GM13976 (cell line): ENCODE measurements around the gene EIF4EBP3.
"Not testable (repeated sequence)": the region's sequence is repeated elsewhere in the genome, so short reads cannot be mapped to it uniquely, and the experiment has no call there.

Experiments used
- DNase-seq: peaks from one replicate; pipeline ENCODE4 v3.0.0; 2012; ENCODE audit warnings: low spot score
- in situ Hi-C: fragments of 300-500 bp; cut with MboI; formaldehyde crosslinking; loops from one replicate; pipeline ENCODE4 v1.12.0; 2022; ENCODE audit warnings: low sequenced_read_pairs, mixed read lengths, inconsistent platforms; ENCODE audit not compliant: unreplicated experiment
- TF ChIP-seq, protein P1 (sequence below): IDR thresholded peaks from 2 replicates; pipeline ENCODE4 v1.5.1; 2012; ENCODE audit warnings: borderline replicate concordance, mild to moderate bottlenecking; ENCODE audit not compliant: insufficient read depth; ENCODE audit errors: extremely low read depth, missing control alignments, control extremely low read depth

Gene EIF4EBP3

DNA sequence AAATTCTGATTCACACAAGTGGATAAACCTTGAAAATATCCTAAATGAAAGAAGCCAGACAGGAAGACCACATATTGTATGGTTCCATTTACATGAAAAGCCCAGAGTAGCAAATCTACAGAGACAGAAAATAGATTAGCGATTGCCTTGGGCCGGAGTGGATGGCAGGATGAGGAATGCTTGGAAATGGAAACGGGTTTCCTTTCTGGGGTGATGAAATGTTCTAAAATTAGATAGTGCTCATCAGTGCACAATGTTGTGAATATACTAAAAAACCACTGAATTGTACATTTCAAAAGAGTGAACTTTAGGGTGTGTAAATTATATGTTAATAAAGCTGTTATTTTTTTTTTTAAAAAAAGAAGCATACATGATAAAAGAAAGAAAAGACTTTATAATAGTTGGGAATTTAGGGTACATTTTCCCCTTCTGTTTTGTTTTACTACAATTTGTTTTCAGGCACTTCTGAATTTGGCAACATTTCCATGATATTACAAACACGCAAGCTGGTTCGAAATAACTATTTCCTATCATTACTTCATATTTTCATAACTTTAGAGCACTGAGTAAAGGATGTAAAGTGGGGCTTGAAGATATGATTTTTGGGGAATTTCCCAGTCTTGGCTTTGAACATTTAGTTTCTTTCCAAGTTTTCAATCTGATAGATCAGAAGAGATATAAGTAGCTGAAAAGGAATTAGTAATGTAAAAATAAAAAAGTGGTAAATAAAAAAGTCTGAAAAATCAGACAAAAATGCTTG is 41.0 kb downstream of the EIF4EBP3 start:
- in situ Hi-C loops = no loop called here
- TF ChIP-seq, protein P1, sequence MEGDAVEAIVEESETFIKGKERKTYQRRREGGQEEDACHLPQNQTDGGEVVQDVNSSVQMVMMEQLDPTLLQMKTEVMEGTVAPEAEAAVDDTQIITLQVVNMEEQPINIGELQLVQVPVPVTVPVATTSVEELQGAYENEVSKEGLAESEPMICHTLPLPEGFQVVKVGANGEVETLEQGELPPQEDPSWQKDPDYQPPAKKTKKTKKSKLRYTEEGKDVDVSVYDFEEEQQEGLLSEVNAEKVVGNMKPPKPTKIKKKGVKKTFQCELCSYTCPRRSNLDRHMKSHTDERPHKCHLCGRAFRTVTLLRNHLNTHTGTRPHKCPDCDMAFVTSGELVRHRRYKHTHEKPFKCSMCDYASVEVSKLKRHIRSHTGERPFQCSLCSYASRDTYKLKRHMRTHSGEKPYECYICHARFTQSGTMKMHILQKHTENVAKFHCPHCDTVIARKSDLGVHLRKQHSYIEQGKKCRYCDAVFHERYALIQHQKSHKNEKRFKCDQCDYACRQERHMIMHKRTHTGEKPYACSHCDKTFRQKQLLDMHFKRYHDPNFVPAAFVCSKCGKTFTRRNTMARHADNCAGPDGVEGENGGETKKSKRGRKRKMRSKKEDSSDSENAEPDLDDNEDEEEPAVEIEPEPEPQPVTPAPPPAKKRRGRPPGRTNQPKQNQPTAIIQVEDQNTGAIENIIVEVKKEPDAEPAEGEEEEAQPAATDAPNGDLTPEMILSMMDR = no peak
- no peak for DNase-seq

DNA sequence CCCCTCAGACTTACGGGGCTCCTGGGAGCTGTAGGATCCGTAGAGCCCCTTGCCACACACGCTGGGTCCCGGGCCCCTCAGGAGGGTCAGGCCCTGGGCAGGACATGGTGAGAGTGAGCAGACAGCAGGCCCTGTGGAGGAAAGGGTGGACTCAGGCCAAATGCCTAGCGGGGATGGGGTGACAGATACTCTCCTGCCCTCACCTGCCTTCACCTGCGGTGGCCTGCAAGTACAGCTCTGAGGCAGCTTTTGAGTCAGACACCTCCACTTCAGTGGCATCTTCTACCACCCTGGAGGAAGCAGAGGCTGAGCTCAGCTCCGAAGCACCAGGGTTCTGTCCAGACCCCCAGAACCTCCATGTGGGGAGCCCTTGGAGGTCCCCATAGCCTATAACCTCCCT is 43.4 kb downstream of the EIF4EBP3 start:
- in situ Hi-C loops = no loop called here
- DNase-seq = no peak
- TF ChIP-seq, protein P1 = no peak

DNA sequence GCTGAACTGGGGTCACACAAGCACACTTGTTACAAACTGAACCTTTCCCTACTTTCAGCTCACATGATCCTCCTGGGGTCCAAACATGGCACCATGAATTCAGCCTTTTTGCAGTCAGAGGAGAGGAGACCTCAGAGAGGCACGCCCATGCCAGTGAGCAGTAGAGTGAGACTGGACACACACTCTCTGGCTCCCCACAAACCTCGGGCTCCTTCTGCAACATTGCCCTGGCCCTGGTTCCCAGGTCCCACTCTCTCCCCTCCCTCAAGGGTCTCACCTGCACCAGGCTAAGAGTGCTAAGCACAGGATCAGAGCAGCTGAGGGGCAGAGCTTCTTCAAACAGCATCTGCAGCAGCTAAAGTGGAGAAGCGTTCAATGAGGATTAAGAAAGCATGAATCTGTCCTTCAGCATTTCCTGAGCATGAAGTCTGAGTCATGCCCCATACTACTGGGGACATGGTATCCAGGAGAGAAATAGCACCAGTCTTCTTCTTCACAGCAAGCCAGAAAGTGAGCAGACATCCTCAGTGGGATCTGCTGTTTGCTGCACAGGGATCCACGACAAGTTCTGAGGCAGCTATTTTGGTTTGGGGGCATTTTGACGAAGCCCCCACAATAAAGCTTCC is 44.4 kb downstream of the EIF4EBP3 start:
- DNase-seq = no peak
- in situ Hi-C loops = no loop called here
- TF ChIP-seq, protein P1 = no peak

DNA sequence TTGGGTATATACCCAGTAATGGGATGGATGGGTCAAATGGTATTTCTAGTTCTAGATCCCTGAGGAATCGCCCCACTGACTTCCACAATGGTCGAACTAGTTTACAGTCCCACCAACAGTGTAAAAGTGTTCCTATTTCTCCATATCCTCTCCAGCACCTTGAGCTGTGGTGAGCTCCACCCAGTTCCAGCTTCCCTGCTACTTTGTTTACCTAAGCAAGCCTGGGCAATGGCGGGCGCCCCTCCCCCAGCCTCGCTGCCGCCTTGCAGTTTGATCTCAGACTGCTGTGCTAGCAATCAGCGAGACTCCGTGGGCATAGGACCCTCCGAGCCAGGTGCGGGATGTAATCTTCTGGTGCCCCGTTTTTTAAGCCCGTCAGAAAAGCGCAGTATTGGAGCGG is 45.6 kb downstream of the EIF4EBP3 start:
- DNase-seq, in situ Hi-C loops: not testable (repeated sequence)

DNA sequence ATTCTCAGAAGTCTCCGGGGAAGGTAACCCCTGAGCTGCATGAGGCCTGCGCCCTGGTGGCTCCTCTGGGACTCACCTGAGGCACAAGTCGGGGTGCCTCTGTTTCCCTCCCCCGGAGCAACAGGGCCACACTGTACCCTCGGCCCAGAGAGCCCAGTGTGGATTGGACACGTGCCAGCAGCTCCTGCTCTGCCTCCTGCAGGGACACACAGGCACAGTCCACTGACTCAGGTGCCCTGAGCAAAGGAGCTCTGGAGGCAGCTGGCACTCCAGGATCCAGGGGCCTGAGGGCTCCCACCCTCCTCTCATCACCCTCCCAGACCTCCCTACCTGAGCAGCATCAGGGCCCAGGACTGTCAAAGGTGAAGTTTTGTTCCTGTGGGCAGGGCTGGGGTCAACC is 46.7 kb downstream of the EIF4EBP3 start:
- DNase-seq = no peak
- in situ Hi-C loops = no loop called here
- TF ChIP-seq, protein P1 = no peak

DNA sequence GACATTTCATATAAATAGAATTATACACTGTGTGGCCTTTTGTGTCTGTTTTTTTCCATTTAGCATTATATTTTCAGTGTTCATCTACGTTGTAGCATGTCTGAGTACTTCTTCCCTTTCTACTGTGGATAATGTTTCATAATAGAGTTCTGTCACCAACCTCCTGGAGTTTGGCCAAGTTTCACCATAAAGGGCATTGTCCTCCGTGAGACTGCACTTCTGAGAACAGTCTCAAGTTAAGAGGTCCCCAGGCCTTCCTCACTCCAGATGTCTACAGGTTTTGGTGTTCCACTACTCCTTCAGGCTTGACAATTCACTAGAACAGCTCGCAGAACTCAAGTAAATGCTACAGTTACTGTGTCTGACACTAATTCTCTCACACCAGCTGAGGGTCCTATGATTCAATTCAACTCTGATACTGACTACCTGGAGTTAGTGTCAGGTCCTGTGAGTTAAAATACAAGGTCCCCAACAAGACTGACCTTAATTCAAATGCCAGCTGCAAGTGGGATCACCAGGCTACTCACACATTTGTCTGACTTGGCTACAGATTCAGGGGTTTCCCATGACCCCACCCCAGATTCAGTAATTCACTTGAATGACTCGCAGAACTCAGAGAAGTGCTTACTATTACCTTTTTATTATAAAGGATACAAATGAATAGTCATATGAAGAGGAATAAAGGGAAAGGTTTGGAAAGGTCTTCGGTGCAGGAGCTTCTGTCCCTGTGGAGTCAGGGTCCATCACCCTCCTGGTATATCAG is 48.3 kb downstream of the EIF4EBP3 start:
- TF ChIP-seq, protein P1 = no peak
- in situ Hi-C loops = no loop called here
- DNase-seq = no peak

DNA sequence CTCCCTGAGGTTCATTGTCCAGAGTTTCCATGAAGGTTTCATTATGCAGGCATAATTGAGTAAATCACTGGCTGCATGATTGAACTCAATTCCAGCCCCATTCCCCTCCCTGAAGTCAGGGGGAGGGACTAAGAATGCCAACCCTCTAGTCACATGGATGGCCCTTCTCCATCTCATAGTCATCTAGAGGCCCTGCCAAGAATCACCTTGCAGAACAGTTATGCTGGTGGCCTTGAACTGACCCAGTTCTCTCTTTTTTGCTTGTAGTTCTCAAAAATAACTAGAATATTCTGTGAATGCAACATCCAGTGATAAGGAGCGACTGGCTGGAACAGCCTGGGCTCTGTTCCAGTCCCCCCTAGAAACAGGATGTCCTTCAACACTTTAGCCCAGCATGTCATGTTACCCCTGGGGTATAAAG is 48.9 kb downstream of the EIF4EBP3 start:
- TF ChIP-seq, protein P1 = no peak
- no peak for DNase-seq
- in situ Hi-C loops = no loop called here
